Measurements from ENCODE around the gene CRHR1.

The CRHR1 gene

DNA sequence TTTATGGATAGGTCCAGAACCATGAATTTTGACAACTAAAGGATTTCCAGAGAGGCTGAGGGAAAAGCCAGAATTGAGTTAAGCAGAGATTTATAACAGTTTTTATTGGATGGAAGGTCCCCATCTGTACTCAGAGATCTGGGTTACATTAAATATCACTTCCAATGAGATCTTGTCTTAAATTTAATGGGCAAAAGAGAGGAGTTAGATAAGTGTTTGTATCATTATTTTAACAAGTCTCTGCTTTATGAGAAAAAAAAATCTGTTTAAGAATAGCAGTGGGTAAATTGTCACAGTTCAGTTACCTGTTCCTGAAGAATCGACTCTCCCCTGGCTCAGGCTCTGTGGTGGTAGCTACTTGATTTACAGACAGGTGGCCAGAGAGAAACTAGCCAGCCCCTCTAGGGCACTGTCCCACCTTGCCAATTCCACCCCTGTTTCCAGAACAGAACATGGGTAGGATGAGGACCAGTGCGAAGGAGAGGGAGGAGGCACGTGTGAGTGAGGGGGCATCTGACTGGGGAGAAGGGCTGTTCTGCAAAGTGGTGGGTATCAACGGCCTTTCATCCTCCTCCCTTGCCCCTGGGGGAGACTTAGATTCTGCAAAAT, 22.1 kb upstream of the CRHR1 start:
- no peak for DNase-seq (ENCODE audit: low read depth in 1 of 2, low spot score in 1 of 2)

GRCh38 chr17:45763182-45763581, 20.9 kb upstream of the CRHR1 start:
- H3K27me3 ChIP-seq (ENCODE audit: insufficient read depth, poor library complexity, severe bottlenecking) = peaks cover 2% of the 10 kb centered on the region
- TF ChIP-seq GABPA (IDR thresholded peaks at IDR 0.05; ENCODE audit: low read depth) (no peak), CTCF (IDR thresholded peaks at IDR 0.05; ENCODE audit: insufficient read depth, low read length) (no peak), POLR2AphosphoS5 (IDR thresholded peaks at IDR 0.05; ENCODE audit: low read depth) (no peak), REST (IDR thresholded peaks at IDR 0.05; ENCODE audit: insufficient replicate concordance, low read depth) (no peak), SPI1 (IDR thresholded peaks at IDR 0.05; ENCODE audit: borderline replicate concordance, low read depth) (no peak)

More for the DNA sequence above, 22.1 kb upstream of the CRHR1 start:
- no peak for TF ChIP-seq REST (IDR thresholded peaks at IDR 0.05; ENCODE audit: insufficient replicate concordance, low read depth)
- H3K4me3 ChIP-seq (replicated peaks; ENCODE audit: insufficient read depth, low read length) = no peak overlapping the region
- H3K27ac ChIP-seq (replicated peaks) = no peak overlapping the region
- H3K27me3 ChIP-seq (ENCODE audit: insufficient read depth, poor library complexity, severe bottlenecking) = peaks cover 2% of the 10 kb centered on the region

GRCh38 chr17:45764479-45764878, 19.6 kb upstream of the CRHR1 start:
- no peak for TF ChIP-seq REST (IDR thresholded peaks at IDR 0.05; ENCODE audit: insufficient replicate concordance, low read depth)
- no peak for TF ChIP-seq CTCF (IDR thresholded peaks at IDR 0.05; ENCODE audit: insufficient read depth, low read length)
- TF ChIP-seq POLR2AphosphoS5 (IDR thresholded peaks at IDR 0.05; ENCODE audit: low read depth) = no peak
- no peak for TF ChIP-seq SPI1 (IDR thresholded peaks at IDR 0.05; ENCODE audit: borderline replicate concordance, low read depth)
- TF ChIP-seq GABPA (IDR thresholded peaks at IDR 0.05; ENCODE audit: low read depth) = no peak
- peaks cover 2% of the 10 kb centered on the region for H3K27me3 ChIP-seq (ENCODE audit: insufficient read depth, poor library complexity, severe bottlenecking)
- no peak overlapping the region for H3K27ac ChIP-seq (replicated peaks)
- no peak overlapping the region for H3K4me3 ChIP-seq (replicated peaks; ENCODE audit: insufficient read depth, low read length)
- DNase-seq (ENCODE audit: low read depth in 1 of 2, low spot score in 1 of 2) = no peak

More at GRCh38 chr17:45763182-45763581, 20.9 kb upstream of the CRHR1 start:
- H3K4me3 ChIP-seq (replicated peaks; ENCODE audit: insufficient read depth, low read length) = no peak overlapping the region
- no peak for DNase-seq (ENCODE audit: low read depth in 1 of 2, low spot score in 1 of 2)
- H3K27ac ChIP-seq (replicated peaks) = no peak overlapping the region

Data from HL-60 (cell line).